Measurements from ENCODE around the gene TENT4B. TPM values are rescaled to one million over a fixed set of nuclear protein-coding genes. Genes with fewer than 3 reads are reported as not detected.

Gene TENT4B
- total RNA-seq, 2 donors from 2014 or later = 15.0 to 15.9 TPM

DNA sequence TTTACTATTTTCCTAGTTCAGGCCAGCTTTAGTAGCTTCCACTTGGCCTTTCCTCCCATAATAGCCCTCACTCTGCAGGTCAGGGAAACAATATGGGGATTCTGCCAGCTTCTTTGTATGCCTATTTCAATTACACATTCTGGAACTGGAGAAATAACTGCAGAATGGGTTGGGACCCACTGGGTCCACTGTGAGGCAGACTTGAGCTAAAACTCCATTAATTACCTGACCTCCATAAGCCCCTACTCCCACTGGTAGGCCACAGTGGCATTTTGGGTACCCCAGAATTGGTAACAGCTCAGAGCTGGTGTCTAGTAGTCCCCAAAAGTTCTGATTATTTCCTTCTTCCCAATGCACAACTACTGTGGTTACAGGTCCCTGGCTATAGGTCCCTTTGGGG lies 16.7 kb upstream of the TENT4B start:
- H3K36me3 ChIP-seq = no peaks in the 10 kb centered on the region
- no peak for ATAC-seq (ENCODE audit: insufficient number of reproducible peaks, low FRiP score, low read depth)

DNA sequence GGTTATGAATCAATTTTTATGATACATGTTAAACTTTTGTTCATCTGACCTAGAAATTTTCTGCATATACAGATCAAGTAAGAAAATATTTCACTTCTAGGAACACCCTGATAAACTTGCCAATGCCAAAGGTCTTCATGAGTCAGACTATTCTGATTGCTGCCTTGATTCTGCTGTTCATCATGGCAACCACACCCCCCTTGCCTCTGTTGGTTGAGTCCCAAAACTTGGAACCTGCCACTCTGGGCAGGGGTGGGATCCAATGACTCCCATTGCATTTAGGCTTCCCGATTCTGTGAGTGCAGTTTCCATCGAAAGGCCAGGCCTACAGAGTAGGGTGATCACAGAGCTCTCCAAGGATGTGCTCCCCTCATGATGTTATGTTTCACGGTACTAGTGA lies 15.8 kb upstream of the TENT4B start:
- Histone ChIP-seq H3K36me3 (no peaks in the 10 kb centered on the region), H3K4me3 (no peak overlapping the region), H3K9me3 (no peaks in the 10 kb centered on the region), H3K4me1 (ENCODE audit: control insufficient read depth in 1 of 2, low read depth in 2 of 2) (no peaks in the 10 kb centered on the region), H3K27me3 (replicated peaks; ENCODE audit: insufficient read depth) (no peaks in the 10 kb centered on the region), H3K27ac (no peak overlapping the region)
- DNase-seq (ENCODE audit: low spot score) = no peak
- ATAC-seq (ENCODE audit: insufficient number of reproducible peaks, low FRiP score, low read depth) = no peak
- TF ChIP-seq, protein P1, sequence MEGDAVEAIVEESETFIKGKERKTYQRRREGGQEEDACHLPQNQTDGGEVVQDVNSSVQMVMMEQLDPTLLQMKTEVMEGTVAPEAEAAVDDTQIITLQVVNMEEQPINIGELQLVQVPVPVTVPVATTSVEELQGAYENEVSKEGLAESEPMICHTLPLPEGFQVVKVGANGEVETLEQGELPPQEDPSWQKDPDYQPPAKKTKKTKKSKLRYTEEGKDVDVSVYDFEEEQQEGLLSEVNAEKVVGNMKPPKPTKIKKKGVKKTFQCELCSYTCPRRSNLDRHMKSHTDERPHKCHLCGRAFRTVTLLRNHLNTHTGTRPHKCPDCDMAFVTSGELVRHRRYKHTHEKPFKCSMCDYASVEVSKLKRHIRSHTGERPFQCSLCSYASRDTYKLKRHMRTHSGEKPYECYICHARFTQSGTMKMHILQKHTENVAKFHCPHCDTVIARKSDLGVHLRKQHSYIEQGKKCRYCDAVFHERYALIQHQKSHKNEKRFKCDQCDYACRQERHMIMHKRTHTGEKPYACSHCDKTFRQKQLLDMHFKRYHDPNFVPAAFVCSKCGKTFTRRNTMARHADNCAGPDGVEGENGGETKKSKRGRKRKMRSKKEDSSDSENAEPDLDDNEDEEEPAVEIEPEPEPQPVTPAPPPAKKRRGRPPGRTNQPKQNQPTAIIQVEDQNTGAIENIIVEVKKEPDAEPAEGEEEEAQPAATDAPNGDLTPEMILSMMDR (IDR thresholded peaks at IDR 0.05) = no peak

More for the DNA sequence above, 16.7 kb upstream of the TENT4B start:
- no peak overlapping the region for H3K27ac ChIP-seq
- no peak for DNase-seq (ENCODE audit: low spot score)
- H3K9me3 ChIP-seq = no peaks in the 10 kb centered on the region
- no peak overlapping the region for H3K4me3 ChIP-seq
- no peaks in the 10 kb centered on the region for H3K27me3 ChIP-seq (replicated peaks; ENCODE audit: insufficient read depth)
- TF ChIP-seq, protein P1 (IDR thresholded peaks at IDR 0.05) = no peak
- H3K4me1 ChIP-seq (ENCODE audit: control insufficient read depth in 1 of 2, low read depth in 2 of 2) = no peaks in the 10 kb centered on the region

DNA sequence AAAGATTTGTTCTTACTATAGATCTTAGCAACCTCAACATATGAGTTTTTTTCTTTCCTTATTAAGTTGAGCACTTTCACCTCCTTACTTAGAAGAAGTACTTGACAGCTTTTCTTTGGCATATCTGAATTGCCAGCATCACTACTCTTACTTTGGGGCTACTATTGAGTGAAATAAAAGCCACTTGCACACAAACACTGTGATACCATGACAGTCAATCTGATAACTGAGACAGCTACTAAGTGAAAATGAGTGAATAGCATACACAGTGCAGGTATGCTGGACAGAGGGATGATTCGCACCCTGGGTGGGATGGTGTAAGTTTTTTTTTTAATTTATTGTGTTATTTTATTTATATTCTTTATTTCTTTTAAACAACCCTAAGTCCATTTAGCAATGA lies 13.5 kb upstream of the TENT4B start:
- no peaks in the 10 kb centered on the region for H3K36me3 ChIP-seq
- TF ChIP-seq, protein P1 (IDR thresholded peaks at IDR 0.05) = no peak
- H3K27me3 ChIP-seq (replicated peaks; ENCODE audit: insufficient read depth) = no peaks in the 10 kb centered on the region
- no peaks in the 10 kb centered on the region for H3K9me3 ChIP-seq
- no peak overlapping the region for H3K4me3 ChIP-seq
- ATAC-seq (ENCODE audit: insufficient number of reproducible peaks, low FRiP score, low read depth) = no peak
- no peaks in the 10 kb centered on the region for H3K4me1 ChIP-seq (ENCODE audit: control insufficient read depth in 1 of 2, low read depth in 2 of 2)
- no peak for DNase-seq (ENCODE audit: low spot score)
- H3K27ac ChIP-seq = no peak overlapping the region

DNA sequence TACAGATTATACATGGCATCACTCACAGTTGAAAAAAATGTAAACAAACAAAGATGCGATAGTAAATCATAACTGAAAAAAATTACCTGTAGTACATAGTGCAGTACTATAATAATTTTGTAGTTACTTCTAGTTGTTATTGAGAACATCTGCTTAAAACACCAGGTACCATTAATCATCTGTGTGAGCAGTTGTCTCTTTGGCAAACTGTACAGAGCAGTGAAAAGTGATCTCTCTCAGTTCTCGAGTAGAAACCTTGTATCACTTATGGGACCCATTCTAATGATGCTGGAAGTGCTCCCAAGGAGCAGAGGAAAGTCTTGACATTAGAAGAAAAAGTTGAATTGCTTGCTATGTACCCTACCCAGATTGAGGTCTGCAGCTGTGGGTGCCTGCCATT lies 8.9 kb upstream of the TENT4B start:
- ATAC-seq (ENCODE audit: insufficient number of reproducible peaks, low FRiP score, low read depth) (no peak), DNase-seq (ENCODE audit: low spot score) (no peak)
- H3K36me3 ChIP-seq = no peaks in the 10 kb centered on the region
- H3K9me3 ChIP-seq = no peaks in the 10 kb centered on the region
- H3K4me1 ChIP-seq (ENCODE audit: control insufficient read depth in 1 of 2, low read depth in 2 of 2) = no peaks in the 10 kb centered on the region
- no peak overlapping the region for H3K27ac ChIP-seq
- H3K4me3 ChIP-seq = no peak overlapping the region
- TF ChIP-seq, protein P1 (IDR thresholded peaks at IDR 0.05) = no peak
- no peaks in the 10 kb centered on the region for H3K27me3 ChIP-seq (replicated peaks; ENCODE audit: insufficient read depth)

DNA sequence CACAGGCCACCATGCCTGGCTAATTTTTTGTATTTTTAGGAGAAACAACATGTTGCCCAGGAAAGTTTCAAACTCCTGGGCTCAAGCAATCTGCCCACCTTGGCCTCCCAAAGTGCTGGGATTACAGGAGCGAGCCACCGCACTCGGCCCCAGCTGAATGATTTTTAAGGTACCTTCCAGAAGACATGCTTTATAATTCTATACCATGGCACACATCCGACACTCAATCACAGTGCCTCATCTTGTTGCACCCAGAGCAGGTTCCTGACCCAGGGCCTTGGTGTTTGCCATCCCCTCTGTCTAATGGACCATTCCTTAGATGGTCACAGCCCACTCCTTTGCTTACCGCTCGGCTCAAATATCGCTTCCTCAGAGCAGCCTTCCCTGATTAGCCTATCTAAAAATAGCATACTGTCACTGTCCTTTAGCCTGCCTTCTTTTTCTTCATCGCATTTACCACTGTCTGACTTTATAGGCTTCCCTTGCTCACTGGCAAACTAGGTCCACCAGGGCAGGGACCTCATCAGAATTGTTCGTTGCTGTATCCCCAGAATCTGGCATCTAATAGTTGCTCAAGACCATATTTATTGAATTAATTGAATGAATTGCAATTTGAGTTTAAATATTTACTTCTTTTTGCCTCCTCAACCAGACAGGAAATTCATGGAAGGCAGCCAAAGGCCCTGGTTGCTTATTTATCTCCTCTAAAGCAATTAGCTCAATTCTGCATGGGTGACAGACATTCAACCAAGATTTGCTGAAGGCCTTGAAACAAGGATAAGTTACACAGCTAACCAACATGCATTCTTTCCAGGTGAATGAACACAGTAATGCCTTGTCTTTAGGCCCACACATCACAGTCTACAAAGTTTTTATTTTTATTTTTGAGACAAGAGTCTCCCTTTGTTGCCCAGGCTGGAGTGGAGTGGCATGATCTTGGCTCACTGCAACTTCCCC lies 6.3 kb upstream of the TENT4B start:
- TF ChIP-seq, protein P1 (IDR thresholded peaks at IDR 0.05) = no peak
- DNase-seq (ENCODE audit: low spot score) (no peak), ATAC-seq (ENCODE audit: insufficient number of reproducible peaks, low FRiP score, low read depth) (no peak)
- no peak overlapping the region for H3K4me3 ChIP-seq
- H3K4me1 ChIP-seq (ENCODE audit: control insufficient read depth in 1 of 2, low read depth in 2 of 2) = no peaks in the 10 kb centered on the region
- no peaks in the 10 kb centered on the region for H3K9me3 ChIP-seq
- H3K27me3 ChIP-seq (replicated peaks; ENCODE audit: insufficient read depth) = no peaks in the 10 kb centered on the region
- no peak overlapping the region for H3K27ac ChIP-seq
- no peaks in the 10 kb centered on the region for H3K36me3 ChIP-seq
